ENCODE results near the gene ZC3H18. TPM values are rescaled to one million over a fixed set of nuclear protein-coding genes. Genes with fewer than 3 reads are reported as not detected.

ZC3H18 gene
- total RNA-seq, 4 donors from 2014 or later = 15.7 to 20.8 (median 20.3) TPM

DNA sequence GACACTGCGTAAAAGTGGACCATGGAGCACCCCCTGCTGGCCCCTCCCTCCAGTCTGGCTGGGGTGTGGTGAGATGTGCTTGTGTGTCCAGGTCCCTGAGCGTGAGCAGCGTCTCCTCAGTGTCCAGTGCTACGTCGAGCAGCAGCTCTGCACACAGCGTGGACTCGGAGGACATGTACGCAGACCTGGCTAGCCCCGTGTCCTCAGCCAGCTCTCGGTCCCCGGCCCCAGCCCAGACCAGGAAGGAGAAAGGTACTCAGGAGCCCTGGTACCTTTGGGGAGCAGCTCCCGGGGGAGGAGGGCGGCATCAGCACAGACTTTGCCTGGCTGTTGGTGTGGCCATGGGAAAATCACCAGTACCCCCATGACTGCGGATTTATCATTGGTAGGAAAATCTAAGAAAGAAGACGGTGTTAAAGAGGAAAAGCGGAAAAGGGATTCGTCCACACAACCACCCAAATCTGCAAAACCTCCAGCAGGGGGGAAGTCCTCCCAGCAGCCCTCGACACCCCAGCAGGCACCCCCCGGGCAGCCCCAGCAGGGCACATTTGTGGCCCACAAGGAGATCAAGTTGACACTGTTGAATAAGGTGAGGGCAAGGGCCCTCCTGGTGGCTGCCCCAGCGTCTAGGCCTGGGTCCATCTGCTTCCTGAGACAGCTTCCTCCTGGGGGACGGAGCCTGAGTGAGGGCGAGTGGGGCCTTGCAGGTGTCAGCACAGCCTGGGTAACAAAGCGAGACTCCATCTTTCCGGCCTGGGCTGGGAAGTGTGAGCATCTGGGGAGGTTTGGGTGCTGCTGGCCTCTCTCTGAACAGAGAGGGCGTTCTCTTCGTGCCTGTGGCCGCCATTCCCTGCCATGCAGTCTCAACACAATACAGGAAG lies 57.6 kb downstream of the ZC3H18 start:
- TF ChIP-seq POLR2A (IDR thresholded peaks at IDR 0.05) (no peak), EP300 (IDR thresholded peaks at IDR 0.05) (no peak), POLR2AphosphoS5 (IDR thresholded peaks at IDR 0.05) (no peak)
- TF ChIP-seq, protein P1, sequence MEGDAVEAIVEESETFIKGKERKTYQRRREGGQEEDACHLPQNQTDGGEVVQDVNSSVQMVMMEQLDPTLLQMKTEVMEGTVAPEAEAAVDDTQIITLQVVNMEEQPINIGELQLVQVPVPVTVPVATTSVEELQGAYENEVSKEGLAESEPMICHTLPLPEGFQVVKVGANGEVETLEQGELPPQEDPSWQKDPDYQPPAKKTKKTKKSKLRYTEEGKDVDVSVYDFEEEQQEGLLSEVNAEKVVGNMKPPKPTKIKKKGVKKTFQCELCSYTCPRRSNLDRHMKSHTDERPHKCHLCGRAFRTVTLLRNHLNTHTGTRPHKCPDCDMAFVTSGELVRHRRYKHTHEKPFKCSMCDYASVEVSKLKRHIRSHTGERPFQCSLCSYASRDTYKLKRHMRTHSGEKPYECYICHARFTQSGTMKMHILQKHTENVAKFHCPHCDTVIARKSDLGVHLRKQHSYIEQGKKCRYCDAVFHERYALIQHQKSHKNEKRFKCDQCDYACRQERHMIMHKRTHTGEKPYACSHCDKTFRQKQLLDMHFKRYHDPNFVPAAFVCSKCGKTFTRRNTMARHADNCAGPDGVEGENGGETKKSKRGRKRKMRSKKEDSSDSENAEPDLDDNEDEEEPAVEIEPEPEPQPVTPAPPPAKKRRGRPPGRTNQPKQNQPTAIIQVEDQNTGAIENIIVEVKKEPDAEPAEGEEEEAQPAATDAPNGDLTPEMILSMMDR (IDR thresholded peaks at IDR 0.05) = no peak
- H3K4me3 ChIP-seq = no peak overlapping the region
- H3K36me3 ChIP-seq = peaks cover 90% of the 10 kb centered on the region
- DNase-seq (ENCODE audit: low spot score in 2 of 2) = no peak
- no peaks in the 10 kb centered on the region for H3K9me3 ChIP-seq
- WGBS = 98% methylated on average over 20 of the region's 27 CpGs
- no peaks in the 10 kb centered on the region for H3K4me1 ChIP-seq
- no peak overlapping the region for H3K27ac ChIP-seq
- H3K27me3 ChIP-seq = no peaks in the 10 kb centered on the region

DNA sequence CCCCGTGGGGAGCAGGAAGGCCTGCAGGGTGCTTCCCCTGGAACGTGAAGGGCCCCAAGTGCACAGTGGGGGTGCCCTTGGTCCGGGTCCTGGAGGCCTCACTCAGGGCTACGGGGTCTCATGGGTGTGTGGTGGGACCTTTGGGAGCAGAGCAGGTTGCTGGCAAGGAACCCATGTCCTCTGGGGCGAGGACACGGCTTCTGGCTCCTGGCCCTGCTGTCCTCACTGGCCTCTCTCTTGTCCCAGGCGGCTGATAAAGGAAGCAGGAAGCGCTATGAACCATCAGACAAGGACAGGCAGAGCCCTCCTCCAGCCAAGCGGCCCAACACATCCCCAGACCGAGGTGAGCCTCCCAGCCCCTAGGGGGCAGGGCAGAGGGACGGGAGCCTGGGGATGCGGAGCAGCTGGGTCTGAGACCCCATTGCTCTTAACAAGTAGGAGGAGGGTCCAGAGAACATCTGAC lies 58.3 kb downstream of the ZC3H18 start:
- Histone ChIP-seq H3K27me3 (no peaks in the 10 kb centered on the region), H3K27ac (no peak overlapping the region), H3K9me3 (no peaks in the 10 kb centered on the region), H3K36me3 (peaks cover 87% of the 10 kb centered on the region), H3K4me1 (no peaks in the 10 kb centered on the region), H3K4me3 (no peak overlapping the region)
- 62% methylated on average over 8 of the region's 12 CpGs for WGBS
- no peak for DNase-seq (ENCODE audit: low spot score in 2 of 2)
- TF ChIP-seq, protein P1 (IDR thresholded peaks at IDR 0.05) = no peak
- no peak for TF ChIP-seq POLR2A (IDR thresholded peaks at IDR 0.05)
- TF ChIP-seq POLR2AphosphoS5 (IDR thresholded peaks at IDR 0.05) = no peak
- TF ChIP-seq EP300 (IDR thresholded peaks at IDR 0.05) = no peak

DNA sequence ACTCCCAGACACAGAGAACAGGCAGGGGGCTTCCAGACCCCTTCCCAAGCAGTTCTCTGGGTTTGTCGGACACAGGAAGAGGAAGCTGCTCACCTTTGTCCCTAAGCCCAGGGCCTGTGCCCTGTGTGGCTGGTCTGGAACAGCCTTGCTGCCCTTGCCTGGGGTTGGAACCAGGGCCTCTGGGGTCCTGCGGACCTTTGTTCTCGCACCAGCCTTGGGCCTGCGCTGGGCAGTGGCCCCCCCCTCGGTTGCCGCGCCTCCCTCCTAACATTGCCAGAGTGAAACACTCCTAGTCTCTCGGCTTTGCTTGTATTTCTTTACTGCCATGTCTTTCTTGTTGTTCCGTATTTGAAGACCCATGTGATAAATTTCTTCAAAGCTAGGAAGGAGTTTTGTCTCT lies 59.6 kb downstream of the ZC3H18 start:
- Histone ChIP-seq H3K4me1 (peaks cover 12% of the 10 kb centered on the region), H3K27ac (no peak overlapping the region), H3K36me3 (peaks cover 74% of the 10 kb centered on the region), H3K27me3 (peaks cover 10% of the 10 kb centered on the region), H3K9me3 (no peaks in the 10 kb centered on the region), H3K4me3 (no peak overlapping the region)
- no peak for DNase-seq (ENCODE audit: low spot score in 2 of 2)
- WGBS = 81% methylated on average over 9 of the region's 9 CpGs
- TF ChIP-seq POLR2AphosphoS5 (IDR thresholded peaks at IDR 0.05) (no peak), EP300 (IDR thresholded peaks at IDR 0.05) (no peak), POLR2A (IDR thresholded peaks at IDR 0.05) (no peak)
- TF ChIP-seq, protein P1 (IDR thresholded peaks at IDR 0.05) = no peak

DNA sequence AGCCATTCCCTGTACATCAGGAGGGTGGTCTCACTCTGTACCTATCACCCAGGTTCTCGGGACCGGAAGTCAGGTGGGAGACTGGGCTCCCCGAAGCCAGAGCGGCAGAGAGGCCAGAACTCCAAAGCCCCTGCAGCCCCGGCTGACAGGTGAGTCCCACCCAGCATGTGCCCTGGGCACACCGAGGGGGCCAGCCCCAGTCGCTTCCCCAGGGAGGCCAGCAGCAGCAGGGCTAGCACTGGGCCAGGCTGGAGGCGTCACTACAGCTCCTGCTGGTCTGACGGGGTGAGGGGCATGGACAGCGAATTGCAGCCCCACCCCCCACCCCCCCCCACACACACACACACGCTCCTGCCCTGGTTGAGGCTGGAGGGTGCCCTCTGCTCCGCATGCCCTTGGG lies 60.2 kb downstream of the ZC3H18 start:
- H3K4me1 ChIP-seq = peaks cover 18% of the 10 kb centered on the region
- H3K36me3 ChIP-seq = peaks cover 68% of the 10 kb centered on the region
- TF ChIP-seq, protein P1 (IDR thresholded peaks at IDR 0.05) = no peak
- TF ChIP-seq EP300 (IDR thresholded peaks at IDR 0.05) (no peak), POLR2A (IDR thresholded peaks at IDR 0.05) (no peak), POLR2AphosphoS5 (IDR thresholded peaks at IDR 0.05) (no peak)
- 100% methylated on average over 6 of the region's 12 CpGs for WGBS
- peaks cover 16% of the 10 kb centered on the region for H3K27me3 ChIP-seq
- no peaks in the 10 kb centered on the region for H3K9me3 ChIP-seq
- DNase-seq (ENCODE audit: low spot score in 2 of 2) = no peak
- H3K4me3 ChIP-seq = no peak overlapping the region
- H3K27ac ChIP-seq = no peak overlapping the region

DNA sequence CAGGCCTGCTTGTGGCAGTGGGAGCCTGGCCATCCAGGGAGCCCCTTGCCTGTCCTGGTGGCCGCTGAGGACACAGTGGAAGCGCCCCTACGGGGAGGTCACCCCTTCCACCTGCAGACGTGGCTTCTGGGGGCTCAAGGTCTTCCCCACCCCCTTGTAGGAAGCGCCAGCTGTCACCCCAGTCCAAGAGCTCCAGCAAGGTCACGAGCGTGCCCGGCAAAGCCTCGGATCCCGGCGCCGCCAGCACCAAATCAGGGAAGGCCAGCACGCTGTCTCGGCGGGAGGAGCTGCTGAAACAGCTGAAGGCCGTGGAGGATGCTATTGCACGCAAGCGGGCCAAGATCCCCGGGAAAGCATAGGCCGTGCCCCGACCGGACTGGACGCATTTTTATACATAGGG lies 60.7 kb downstream of the ZC3H18 start:
- H3K36me3 ChIP-seq = peaks cover 67% of the 10 kb centered on the region
- peaks cover 18% of the 10 kb centered on the region for H3K4me1 ChIP-seq
- TF ChIP-seq EP300 (IDR thresholded peaks at IDR 0.05) (no peak), POLR2AphosphoS5 (IDR thresholded peaks at IDR 0.05) (no peak), POLR2A (IDR thresholded peaks at IDR 0.05) (no peak)
- TF ChIP-seq, protein P1 (IDR thresholded peaks at IDR 0.05) = no peak
- no peak for DNase-seq (ENCODE audit: low spot score in 2 of 2)
- H3K9me3 ChIP-seq = no peaks in the 10 kb centered on the region
- peaks cover 21% of the 10 kb centered on the region for H3K27me3 ChIP-seq
- no peak overlapping the region for H3K4me3 ChIP-seq
- H3K27ac ChIP-seq = no peak overlapping the region
- 97% methylated on average over 18 of the region's 23 CpGs for WGBS
